Measurements from ENCODE around the gene TNKS1BP1.
"Not testable (repeated sequence)": the region's sequence is repeated elsewhere in the genome, so short reads cannot be mapped to it uniquely, and the experiment has no call there.

The TNKS1BP1 gene, protein sequence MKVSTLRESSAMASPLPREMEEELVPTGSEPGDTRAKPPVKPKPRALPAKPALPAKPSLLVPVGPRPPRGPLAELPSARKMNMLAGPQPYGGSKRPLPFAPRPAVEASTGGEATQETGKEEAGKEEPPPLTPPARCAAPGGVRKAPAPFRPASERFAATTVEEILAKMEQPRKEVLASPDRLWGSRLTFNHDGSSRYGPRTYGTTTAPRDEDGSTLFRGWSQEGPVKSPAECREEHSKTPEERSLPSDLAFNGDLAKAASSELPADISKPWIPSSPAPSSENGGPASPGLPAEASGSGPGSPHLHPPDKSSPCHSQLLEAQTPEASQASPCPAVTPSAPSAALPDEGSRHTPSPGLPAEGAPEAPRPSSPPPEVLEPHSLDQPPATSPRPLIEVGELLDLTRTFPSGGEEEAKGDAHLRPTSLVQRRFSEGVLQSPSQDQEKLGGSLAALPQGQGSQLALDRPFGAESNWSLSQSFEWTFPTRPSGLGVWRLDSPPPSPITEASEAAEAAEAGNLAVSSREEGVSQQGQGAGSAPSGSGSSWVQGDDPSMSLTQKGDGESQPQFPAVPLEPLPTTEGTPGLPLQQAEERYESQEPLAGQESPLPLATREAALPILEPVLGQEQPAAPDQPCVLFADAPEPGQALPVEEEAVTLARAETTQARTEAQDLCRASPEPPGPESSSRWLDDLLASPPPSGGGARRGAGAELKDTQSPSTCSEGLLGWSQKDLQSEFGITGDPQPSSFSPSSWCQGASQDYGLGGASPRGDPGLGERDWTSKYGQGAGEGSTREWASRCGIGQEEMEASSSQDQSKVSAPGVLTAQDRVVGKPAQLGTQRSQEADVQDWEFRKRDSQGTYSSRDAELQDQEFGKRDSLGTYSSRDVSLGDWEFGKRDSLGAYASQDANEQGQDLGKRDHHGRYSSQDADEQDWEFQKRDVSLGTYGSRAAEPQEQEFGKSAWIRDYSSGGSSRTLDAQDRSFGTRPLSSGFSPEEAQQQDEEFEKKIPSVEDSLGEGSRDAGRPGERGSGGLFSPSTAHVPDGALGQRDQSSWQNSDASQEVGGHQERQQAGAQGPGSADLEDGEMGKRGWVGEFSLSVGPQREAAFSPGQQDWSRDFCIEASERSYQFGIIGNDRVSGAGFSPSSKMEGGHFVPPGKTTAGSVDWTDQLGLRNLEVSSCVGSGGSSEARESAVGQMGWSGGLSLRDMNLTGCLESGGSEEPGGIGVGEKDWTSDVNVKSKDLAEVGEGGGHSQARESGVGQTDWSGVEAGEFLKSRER (N-terminal part only)

DNA sequence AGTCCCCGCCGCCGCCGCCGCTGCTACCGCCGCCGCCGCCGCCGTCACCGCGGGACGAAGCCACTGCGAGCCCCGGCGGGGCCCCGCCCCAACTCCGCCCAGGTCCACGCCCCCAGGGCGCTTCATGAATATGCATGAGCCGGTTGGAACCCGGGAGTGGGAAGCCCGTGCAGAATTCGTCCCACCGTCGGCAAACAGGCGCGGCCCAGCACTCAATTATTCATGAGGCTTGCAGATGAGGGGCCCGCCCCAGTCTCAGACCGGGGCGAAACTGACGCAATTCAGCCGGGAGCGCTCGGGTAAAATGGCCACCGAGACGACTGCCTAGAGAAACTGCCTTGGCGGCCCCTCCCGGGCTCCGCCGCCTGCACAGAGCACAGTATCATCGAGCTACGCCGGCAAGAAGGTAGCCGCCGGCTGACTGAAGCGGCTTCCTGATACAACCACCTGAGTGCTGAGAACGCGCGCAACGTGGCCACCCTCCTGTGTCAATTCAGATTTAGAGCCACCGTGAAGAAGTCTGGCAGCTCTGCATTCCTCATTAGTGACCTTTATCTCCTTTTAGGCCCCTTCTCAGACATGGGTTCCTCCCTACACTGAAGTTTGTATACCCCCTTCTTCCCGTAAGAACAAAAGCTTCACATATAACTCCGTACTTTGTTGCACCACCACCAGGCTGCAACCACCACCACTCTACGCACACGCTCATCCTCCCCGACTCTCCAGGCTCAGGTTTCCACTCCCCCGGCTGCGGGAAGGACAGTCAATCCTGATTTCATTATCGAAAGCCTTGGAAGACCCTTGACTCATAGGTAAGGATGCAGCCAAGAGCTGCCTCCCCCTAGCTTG, at the start of gene TNKS1BP1:
TNKS1BP1 (minus strand) TSS at position 67 of the 849 bp plus-strand sequence. CDS start 3,067 bp downstream, outside the sequence.
- DNase-seq: peak; percentile 80

DNA sequence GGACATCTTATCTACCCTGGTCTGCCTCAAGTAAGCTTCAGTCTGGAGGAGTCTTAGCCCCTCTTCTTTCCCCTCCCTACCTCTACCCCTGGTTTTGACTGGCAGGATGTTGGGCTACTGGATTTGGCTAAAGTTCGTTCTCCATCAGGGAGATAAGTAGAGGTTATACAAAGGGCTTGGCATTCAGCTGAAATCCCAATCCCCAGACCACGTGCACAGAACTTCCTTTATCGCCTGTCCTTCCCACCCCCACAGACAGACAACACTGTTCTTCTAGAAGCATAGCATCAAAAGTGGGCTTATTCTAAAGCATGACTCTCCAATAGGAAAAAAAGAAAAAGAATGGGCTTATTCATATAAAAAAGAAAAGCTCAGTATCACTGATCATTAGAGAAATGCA, 48.4 kb upstream of the TNKS1BP1 start:
- no peak for DNase-seq

DNA sequence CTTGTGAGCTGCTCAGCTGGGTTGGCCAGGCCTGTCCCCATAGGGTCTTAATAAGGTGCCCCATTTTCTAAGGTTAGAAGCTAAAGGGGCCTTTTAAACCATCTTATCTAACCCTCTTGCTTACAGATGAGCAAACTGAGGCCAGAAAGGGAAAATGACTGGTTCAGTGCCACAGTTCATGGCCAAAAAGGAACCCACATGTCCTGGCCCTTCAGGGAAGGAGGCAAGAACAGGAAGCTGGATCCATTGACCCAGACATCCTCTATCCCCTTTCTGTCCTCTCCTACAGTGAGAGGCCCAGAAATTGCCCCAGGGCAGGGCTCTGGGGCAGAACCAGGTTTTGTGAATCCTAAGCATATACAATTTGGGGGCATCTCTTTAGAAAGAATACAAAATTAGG, 46.2 kb upstream of the TNKS1BP1 start:
- DNase-seq: no peak

DNA sequence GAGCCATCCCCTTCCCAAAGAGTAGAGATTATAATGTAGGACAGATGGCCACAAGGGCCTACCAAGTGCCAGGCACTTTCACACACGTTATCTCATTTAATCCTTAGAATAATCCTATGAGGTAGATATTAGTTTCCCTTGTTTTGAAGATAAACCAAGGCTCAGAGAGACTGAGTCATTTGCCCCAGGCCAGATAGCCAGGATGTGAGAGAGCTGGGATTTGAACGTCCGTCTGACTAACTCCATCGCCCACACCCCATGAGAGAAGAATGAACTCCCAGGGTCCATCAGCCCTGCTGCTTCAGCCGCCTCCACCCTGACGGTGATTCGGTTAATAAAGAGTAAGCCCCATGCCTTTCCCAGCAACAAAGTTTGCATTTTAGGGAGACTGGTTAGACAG, 45.5 kb upstream of the TNKS1BP1 start:
- DNase-seq: no peak

DNA sequence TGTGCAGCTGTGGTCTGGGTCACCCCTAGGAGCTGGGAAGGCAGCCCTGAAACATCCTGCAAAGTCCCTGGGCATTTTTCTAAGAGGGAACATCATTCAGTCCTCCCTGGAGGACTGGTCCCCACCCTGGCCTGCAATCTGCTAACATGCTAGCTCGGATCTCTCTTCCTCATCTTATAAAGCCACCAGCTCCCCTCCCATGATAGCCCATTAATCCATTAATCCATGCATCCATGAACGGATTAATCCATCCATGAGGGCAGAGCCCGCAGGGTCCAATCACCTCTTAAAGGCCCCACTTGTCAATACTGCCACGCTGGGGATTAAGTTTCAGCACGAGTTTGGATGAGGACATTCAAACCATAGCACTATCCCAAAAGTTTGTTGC, 44.1 kb upstream of the TNKS1BP1 start:
- DNase-seq: no peak

DNA sequence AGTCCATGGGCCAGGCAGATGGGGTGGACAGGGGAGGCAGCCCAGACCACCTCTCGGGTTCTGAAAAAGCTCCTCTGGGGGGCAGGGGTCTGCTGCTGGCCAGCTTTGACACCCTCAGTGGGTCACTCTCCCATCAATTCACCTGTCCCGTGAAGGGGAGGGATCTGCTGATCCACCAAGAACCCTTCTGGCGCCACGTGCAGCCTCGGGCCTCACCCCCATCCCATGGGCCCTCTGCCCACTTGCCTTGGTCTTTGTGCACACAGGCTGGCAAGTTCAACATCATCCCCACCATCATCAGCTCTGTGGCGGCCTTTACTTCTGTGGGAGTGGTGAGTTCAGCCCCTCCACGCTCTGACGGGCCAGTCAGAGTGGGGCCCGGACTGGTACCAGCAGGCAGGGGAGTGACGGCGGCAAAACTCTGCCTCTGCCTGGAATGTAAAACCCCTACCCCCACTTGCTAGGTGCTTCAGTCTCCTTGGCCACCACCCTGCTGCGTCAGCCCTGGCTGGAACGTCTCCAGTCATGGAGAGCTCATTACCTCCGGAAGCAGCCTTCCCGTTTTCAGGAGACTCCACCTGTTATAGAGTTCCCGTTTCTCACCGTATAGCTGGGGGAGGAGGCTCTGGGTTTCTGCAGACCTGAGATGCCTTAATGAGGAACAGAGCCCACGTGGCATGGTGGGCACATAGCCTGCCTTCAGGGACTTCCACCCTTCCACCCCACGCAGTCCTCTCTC, 43.5 kb upstream of the TNKS1BP1 start:
- DNase-seq: no peak

DNA sequence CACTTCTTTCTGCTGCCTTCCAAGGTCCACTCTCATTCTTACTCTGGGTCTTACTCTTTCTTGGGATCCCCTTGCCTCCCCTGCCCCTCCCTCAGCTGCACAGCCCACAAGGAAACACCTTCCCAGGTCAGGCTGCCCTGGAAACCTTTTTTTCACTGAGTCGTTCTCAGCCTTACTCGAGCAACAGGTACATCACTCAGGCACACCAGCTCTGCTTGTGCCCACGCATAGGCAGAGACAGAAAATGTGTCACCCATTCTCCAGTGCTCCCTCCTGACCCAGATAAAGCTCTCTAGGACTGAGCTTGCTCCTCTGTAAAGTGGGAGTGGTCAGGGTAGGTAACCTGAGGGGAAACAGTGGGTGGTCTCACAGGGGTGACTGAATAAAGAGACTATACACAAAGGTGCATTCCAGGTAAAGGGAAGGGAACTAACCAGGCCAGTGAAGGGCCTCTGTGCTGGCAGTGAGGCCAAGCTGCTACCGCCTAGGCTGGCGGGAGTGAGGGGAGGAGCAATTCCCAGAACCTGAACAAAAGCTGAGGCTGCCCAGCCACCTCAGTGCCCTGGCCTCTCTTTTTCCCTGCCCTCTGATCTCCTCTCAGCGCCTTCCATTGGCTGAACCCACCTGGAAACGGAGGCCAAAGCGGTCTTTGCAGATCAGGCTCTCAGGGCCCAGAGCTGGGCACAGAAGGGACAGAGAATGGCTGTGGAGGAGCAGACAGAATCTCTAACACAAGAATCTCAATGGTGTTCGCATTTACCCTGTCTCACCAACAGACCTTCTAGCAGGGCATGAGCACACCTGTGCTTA, 40.3 kb upstream of the TNKS1BP1 start:
- no peak for DNase-seq

DNA sequence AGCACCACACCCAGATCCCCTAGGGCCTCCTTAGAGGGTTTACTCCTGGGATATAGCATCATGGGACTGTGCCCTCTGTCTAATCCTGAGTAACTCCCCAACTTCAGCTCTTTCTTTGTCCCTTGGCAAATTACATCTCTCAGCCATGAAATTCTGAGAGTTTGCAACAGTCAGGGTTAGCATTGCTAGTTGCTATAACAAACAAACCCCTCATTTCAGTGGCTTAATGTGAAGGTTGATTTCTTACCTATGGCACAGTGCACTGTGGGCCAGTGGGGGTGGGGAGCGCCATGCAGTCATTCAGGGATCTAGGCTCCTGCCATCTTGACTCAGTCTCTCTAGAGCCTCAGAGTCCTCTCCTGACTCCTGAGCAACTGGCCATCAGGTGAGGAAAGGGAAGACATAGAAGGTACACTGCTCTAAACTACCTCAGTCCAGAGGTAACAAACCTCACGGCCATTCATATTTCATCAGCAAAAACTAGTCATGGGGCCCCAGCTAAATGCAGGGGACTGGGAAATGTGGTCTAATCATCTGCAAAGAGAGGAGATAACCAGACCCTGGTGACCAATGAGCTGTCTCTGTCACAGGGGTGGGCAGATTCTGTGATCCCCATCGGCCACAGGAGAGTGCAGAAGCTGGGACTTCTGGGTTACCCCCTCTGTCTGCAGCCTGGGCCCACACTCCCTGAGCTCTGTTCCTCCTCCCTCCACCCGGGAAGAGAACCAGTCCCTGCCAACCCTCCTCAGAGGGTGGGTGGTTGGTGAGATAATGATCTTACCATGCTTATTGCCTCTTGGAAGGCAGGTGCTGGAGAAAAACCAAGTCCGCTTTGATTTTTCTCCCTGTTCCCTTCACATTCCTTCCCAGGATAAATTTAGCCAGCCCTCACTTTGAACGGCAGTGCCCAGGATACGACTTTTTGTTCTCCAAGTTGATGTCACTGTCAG, 38.7 kb upstream of the TNKS1BP1 start:
- DNase-seq: no peak

DNA sequence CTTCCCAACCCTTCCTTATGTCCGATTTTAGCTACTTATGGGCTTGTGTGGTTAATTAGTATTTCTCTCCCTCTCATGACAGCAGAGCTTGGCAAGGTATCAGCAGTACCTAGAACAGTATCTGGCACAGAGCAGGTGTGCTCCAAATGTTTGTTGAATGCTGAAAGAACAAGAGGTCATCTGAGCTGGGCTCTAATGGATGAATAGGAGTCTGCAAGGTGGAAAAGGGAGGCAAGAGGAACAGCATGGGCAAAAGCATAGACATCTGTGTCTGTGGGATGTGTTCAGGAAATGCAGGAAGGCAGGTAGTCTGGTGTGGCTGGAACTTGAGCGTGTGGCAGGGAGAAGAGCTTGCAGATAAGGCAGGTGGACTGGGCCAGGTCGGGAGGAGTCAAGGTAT, 37.2 kb upstream of the TNKS1BP1 start:
- DNase-seq: no peak

DNA sequence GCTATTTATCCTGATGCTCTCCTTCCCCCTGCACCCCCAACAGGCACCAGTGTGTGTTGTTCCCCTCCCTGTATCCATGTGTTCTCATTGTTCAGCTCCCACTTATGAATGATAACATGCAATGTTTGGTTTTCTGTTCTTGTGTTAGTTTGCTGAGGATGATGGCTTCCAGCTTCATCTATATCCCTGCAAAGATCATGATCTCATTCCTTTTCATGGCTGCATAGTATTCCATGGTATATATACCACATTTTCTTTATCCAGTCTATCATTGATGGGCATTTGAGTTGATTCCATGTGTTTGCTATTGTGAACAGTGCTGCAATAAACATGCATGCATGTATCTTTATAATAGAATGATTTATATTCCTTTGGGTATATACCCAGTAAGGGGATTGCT, 36.7 kb upstream of the TNKS1BP1 start:
- DNase-seq: not testable (repeated sequence)

DNA sequence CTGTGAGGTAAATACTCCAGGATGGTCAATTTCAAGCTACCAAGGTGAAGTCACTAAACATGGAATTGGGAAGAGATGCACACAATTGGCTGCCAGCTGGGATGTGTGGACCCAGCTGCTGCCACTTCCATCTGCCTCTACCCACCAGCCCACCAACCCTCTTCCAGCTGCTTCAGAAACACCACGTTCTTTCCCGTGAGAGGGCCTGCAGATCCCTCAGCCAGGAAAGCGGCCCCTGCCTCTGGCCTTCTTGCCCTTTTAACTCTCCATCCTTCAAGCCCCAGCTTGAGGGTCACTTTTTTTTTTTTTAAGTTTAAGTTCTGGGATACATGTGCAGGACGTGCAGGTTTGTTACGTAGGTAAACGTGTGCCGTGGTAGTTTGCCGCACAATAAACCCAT, 36.2 kb upstream of the TNKS1BP1 start:
- no peak for DNase-seq

DNA sequence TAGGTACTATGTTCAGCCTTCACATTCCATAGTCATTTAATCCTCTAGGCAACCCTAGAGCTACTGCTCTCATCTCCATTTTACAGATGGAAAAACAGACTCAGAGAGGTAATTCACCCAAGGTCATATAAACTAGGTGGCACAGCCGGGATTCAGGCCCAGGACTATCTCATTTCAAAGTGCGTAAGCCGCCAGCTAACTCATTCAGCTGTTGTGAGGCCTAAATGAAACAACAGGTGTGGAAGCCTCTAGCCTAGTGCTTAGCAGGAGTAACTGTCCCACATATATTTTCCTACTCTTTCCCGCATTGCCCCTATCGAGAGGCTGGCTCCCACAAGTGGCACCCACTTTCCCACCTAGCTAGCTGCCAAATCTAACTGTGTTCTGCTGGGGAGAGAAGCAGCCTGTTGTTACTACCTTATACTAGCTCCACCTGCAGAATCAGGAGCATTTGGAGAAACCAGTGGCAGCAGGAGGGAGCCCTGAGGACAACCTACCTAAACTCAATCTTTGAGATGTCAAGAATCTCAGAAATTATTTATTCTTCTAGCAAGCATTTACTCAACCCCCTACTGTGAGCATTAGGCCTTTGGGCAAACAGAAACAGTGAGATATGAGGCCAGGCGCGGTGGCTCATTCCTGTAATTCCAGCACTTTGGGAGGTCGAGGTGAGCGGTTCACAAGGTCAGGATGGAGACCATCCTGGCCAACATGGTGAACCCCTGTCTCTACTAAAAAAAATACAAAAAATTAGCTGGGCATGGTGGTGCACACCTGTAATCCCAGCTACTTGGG, 35.3 kb upstream of the TNKS1BP1 start:
- no peak for DNase-seq

DNA sequence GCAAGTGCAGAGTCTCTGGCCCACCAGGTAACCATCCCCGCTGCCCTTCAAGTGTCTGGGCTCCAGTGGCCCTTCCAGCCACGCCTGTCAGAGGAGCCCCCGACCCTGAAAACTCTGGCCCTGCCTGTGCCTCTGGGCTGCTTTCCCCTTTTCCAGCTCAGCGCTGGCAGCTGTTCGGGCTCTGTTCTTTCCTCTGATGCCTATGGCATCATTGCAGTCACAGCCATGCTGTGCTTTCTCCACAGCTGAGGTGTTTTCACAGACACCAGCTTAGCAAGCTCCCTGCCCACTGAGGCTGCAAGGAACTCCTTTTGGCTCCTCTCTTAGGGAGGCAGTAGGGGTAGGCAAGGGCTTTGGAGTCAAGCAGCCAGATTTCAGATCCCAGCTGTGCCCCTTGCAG, 34.6 kb upstream of the TNKS1BP1 start:
- DNase-seq: no peak

DNA sequence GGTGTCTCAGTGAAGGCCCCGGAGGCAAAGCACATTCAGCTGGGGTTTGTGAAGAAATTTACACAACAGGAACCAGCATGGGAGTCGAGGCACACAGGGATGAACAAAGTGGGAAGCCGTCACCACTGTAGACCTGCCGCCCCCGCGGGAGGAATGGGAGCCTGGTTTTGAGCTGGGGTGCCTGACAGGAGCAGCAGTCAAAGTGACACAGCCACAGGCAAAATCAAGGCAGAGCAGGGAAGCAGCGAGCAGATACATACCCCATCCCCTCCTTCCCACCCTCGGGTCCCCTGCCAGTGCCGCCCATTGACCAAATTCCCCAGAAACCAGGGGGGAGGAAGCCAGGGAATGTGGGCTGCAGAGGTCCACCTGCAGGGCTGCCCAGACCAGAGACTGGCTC, 34.2 kb upstream of the TNKS1BP1 start:
- DNase-seq: no peak

DNA sequence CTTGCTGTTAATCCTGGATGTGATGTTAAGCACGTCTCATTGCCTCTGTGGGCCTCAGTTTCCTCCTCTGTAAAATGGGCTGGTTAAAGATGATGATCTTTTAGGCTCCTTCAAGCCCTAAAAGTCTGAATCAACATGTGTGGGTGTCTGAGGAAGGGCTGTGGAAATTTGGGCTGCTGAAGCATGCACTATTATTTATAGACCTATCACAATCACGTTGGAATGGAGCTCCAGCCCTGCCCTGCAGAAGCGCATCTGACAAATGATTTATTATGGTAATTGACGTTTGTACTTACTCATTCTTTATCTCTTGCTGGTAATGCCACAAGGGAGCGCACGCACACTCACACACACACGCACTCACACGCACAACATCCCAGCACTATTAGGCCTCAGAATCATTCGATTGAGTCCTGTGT, 33.8 kb upstream of the TNKS1BP1 start:
- DNase-seq: no peak

DNA sequence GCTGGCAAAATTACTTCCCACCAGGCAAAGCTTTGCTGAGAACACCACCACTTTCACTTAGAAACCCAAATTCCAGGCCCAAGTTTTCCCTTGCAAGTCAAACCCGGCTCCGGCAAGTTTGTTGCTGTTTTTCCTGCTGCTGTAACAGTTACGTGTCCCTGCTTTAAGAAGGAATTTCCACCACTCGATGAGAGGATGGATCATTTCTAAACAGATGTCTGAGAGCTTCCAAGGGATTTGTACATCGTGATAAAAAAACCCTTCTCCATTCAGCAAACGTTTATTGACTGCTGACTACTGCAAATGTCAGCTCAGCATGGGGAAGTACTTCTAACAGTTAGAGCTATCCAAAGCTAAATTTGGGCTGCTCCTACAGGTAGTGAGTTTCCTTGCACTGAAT, 33.1 kb upstream of the TNKS1BP1 start:
- no peak for DNase-seq

DNA sequence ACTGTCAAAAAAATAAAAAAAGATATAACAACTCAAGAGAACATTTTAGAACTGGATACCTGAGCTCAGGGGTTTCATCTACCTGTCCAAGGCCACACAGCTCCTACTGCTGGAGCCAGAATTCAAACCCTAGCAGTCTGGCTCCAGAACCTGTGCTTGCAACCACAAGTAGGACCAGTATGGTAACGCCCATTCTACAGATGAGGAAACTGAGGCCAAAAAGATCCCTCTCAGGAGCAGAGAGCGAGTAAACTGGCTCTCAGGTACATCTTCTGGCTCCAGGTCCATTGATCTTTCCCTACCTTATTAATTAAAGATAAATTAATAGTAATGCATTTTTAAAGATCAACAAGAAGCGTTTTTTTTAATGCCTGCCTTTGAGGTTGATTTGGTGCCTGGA, 32.6 kb upstream of the TNKS1BP1 start:
- no peak for DNase-seq

DNA sequence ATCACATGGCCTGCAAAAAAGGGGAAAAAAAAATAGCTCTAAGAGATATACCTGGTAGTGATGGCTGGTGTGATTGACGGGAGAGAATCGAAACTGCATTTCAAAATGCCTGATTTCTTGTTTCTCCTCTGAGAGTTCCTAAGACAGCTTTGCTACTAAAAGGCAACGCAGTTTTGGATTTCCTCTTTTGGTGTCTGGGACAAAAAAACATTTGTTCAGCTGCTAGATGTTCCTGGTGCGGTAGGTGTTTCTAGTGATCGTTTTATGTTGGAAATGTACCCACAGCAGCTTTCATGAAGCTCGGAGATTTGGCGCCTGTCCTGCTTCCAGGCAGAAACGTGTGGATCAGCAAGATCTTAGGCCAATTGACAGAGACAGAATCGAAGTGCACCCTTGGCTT, 31.5 kb upstream of the TNKS1BP1 start:
- no peak for DNase-seq

DNA sequence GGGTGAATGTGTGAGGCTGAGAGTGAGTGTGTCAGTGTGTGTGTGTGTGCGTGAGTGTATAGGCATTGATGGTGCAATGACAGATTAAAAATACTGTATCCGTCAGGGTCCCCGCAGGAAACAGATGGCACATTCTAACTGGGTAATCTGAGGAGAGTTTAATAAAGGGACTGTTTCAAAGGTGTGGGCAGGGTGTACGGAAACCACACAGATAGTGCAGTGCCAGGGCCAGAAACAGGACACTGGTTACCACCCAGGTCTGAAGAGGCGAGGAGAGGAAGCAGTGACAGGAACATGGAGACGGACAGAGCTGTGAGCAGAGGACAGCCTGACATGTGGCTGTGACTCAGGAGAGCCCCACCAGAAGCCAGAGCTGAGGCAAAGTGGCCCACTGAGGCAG, 29.9 kb upstream of the TNKS1BP1 start:
- DNase-seq: no peak

Data from NCI-H2081 treated with DMSO at 0.1 percent for 48 hours (cell line).